ENCODE measurements around the gene PPP1R13L. TPM values are rescaled to one million over a fixed set of nuclear protein-coding genes. Genes with fewer than 3 reads are reported as not detected.

The PPP1R13L gene
- polyA plus RNA-seq, 1 donor from 2014 or later = not detected

DNA sequence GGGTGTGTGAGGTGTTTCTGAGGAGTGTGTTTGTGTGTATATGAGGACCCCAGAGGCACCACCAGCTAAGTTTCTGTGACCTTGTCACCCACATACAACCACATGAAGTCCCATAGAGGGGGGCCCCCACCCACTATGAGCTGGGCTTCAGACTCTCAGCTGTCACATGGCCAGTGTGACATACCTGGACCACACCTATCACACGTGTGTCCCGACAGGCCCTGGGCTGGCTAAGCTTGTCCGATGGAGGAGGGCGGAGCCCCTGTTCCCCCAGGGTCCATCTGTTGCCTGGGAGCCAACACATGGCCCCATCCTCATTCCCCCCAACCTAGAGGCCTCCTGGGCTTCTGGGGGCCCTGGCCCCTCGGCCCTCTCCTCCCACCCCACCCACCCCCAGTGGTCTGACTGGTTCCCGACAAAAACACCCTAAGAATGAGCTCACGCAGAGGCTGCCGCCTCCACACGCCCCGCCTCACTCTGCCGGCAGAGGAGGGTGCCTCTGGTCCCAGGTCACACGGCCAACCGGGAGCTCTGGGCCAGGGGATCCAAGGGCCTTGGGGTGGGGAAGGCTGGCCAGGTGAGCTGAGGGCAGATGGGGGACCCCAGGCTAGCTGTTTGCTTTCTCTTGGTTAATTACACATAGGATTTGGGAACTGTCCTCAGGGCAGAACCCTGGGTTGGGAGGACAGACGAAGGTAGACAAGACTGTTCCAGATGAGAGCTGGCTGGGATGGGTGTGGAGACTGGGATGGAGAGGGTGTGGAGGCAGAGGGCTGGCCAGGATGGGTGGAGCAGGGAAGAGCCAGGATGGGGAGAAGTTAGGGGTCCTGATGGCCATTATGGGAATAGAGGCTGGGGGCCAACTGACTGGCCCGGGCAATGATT, 60.0 kb downstream of the PPP1R13L start:
- Histone ChIP-seq H3K36me3 (ENCODE audit: insufficient read depth, low read length) (no peaks in the 10 kb centered on the region), H3K79me2 (replicated peaks; ENCODE audit: insufficient read depth, low read length) (no peaks in the 10 kb centered on the region), H3K4me3 (ENCODE audit: low read length) (no peak overlapping the region), H3F3A (ENCODE audit: insufficient read depth, low read length, poor library complexity, severe bottlenecking) (no peaks in the 10 kb centered on the region), H3K4me2 (ENCODE audit: low read length) (no peak overlapping the region), H3K27me3 (ENCODE audit: insufficient read depth, low read depth, low read length) (peaks cover 24% of the 10 kb centered on the region), H3K9me2 (ENCODE audit: insufficient read depth, low read length) (no peaks in the 10 kb centered on the region), H3K9me3 (ENCODE audit: low read length) (no peaks in the 10 kb centered on the region), H4K20me1 (ENCODE audit: insufficient read depth) (no peaks in the 10 kb centered on the region), H3K9ac (ENCODE audit: low read length) (no peak overlapping the region), H3K27ac (ENCODE audit: low read length) (no peak overlapping the region), H2AFZ (ENCODE audit: low read depth, low read length) (no peak overlapping the region)
- TF ChIP-seq SMC3 (conservative IDR thresholded peaks at IDR 0.05; ENCODE audit: poor library complexity) (no peak), MXI1 (conservative IDR thresholded peaks at IDR 0.05; ENCODE audit: poor library complexity, severe bottlenecking) (no peak), TAF1 (IDR thresholded peaks at IDR 0.05; ENCODE audit: low read depth) (no peak), EP300 (conservative IDR thresholded peaks at IDR 0.05; ENCODE audit: poor library complexity, severe bottlenecking) (no peak)

DNA sequence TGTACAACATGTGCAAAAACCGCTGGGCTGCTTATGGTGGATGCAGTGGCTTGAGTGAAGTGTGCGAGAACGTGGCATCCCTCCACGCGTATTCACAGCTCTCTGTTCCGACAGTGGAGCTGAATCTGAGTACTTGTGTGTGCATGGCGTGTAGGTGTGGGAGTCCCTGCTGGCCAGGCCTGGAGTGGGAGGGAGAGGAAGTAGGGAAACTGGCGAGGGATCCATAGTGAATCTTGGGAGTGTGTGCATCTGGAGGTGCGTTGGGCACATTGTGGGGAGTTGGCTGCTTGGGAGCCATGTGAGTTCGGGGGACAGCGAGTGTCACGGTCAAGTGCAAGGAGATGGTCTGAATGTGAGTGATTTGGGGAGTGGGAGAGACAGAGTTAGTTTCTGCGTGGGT, 62.0 kb downstream of the PPP1R13L start:
- H3K9me2 ChIP-seq (ENCODE audit: insufficient read depth, low read length) = no peaks in the 10 kb centered on the region
- H3K27me3 ChIP-seq (ENCODE audit: insufficient read depth, low read depth, low read length) = peaks cover 33% of the 10 kb centered on the region
- no peak overlapping the region for H3K4me3 ChIP-seq (ENCODE audit: low read length)
- no peaks in the 10 kb centered on the region for H3K9me3 ChIP-seq (ENCODE audit: low read length)
- no peak overlapping the region for H3K9ac ChIP-seq (ENCODE audit: low read length)
- H4K20me1 ChIP-seq (ENCODE audit: insufficient read depth) = no peaks in the 10 kb centered on the region
- H3K4me2 ChIP-seq (ENCODE audit: low read length) = no peak overlapping the region
- no peaks in the 10 kb centered on the region for H3K79me2 ChIP-seq (replicated peaks; ENCODE audit: insufficient read depth, low read length)
- TF ChIP-seq MXI1 (conservative IDR thresholded peaks at IDR 0.05; ENCODE audit: poor library complexity, severe bottlenecking) = no peak
- no peaks in the 10 kb centered on the region for H3F3A ChIP-seq (ENCODE audit: insufficient read depth, low read length, poor library complexity, severe bottlenecking)
- no peaks in the 10 kb centered on the region for H3K36me3 ChIP-seq (ENCODE audit: insufficient read depth, low read length)
- no peak overlapping the region for H2AFZ ChIP-seq (ENCODE audit: low read depth, low read length)
- H3K27ac ChIP-seq (ENCODE audit: low read length) = no peak overlapping the region

DNA sequence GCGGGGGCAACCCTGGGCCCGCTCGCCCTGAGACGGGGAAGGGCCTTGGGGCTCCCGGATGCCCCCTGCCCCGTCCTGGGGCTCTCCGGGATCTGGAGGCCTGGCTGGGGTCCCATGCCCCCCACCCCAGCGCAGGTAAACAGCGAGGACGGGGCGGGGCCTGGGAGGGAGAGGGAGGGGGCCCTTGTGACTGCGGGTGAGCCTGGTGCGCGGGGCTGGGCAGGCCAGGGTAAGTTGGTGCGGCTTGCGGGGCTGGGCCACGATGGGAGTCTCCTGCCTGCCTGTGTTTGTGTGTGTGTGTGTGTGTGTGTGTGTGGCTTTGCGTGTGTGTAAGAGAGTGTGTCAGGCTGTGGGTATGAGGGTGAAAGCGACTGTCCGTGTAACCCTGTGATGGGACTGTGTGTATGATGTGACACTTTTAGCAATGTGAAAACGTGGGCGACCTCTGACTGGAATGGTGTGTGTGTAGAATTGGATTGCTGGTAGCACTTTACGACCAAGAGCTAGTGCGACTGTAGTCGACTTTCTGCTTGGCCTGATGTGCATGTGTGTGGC, 63.9 kb downstream of the PPP1R13L start:
- Histone ChIP-seq H4K20me1 (ENCODE audit: insufficient read depth) (no peaks in the 10 kb centered on the region), H2AFZ (ENCODE audit: low read depth, low read length) (no peak overlapping the region), H3K9me2 (ENCODE audit: insufficient read depth, low read length) (no peaks in the 10 kb centered on the region), H3K4me3 (ENCODE audit: low read length) (peak overlapping the region; percentile 51), H3K27ac (ENCODE audit: low read length) (no peak overlapping the region), H3K4me2 (ENCODE audit: low read length) (no peak overlapping the region), H3K27me3 (ENCODE audit: insufficient read depth, low read depth, low read length) (peaks cover 33% of the 10 kb centered on the region), H3F3A (ENCODE audit: insufficient read depth, low read length, poor library complexity, severe bottlenecking) (no peaks in the 10 kb centered on the region), H3K9me3 (ENCODE audit: low read length) (no peaks in the 10 kb centered on the region), H3K36me3 (ENCODE audit: insufficient read depth, low read length) (no peaks in the 10 kb centered on the region), H3K9ac (ENCODE audit: low read length) (no peak overlapping the region), H3K79me2 (replicated peaks; ENCODE audit: insufficient read depth, low read length) (no peaks in the 10 kb centered on the region)
- TF ChIP-seq EP300 (conservative IDR thresholded peaks at IDR 0.05; ENCODE audit: poor library complexity, severe bottlenecking) = no peak
- no peak for TF ChIP-seq RAD21 (conservative IDR thresholded peaks at IDR 0.05)
- TF ChIP-seq POLR2AphosphoS5 (IDR thresholded peaks at IDR 0.05) = no peak

DNA sequence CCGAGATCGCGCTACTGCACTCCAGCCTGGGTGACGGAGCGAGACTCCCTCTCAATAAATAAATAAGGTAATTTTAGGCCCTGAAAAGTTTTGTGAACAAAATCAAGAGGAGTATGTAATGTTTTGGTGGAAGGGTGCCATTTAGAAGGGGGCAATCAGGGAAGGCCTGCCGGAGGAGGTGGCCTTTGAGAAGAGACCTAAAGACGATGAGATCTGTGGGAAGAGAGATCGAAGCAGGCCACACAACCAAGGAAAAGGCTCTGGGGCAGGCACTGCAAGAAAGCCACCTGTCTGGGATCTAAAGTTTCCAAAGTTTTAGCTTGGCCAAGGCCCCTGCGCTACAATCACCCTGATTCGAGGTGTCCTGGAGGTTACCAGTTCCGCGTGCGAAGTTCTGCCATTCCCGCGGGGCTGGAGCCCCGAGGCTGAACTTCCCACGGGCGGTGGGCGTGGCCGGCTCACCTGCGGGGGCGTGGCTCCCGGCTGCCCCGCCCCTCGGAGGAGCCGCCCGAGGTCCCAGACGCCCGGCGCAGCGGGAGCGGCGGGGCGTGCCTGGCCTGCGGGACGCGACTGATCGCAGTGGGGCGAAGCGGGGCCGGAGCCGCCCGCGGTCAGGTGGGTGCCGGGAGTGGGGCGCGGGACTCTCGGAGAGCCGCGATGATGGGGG, 64.5 kb downstream of the PPP1R13L start, which contains the start of gene KLC3:
Gene KLC3, plus strand, starts transcription at position 519 of the 667 bp plus-strand sequence. CDS start 4,792 bp downstream, outside the sequence.
- Histone ChIP-seq H3K36me3 (ENCODE audit: insufficient read depth, low read length) (no peaks in the 10 kb centered on the region), H4K20me1 (ENCODE audit: insufficient read depth) (no peaks in the 10 kb centered on the region), H3K27ac (ENCODE audit: low read length) (no peak within 1 kb of the TSS), H3K9ac (ENCODE audit: low read length) (no peak within 1 kb of the TSS), H3F3A (ENCODE audit: insufficient read depth, low read length, poor library complexity, severe bottlenecking) (no peaks in the 10 kb centered on the region), H3K79me2 (replicated peaks; ENCODE audit: insufficient read depth, low read length) (no peaks in the 10 kb centered on the region), H3K9me2 (ENCODE audit: insufficient read depth, low read length) (no peaks in the 10 kb centered on the region), H3K9me3 (ENCODE audit: low read length) (no peaks in the 10 kb centered on the region), H3K27me3 (ENCODE audit: insufficient read depth, low read depth, low read length) (peaks cover 33% of the 10 kb centered on the region), H2AFZ (ENCODE audit: low read depth, low read length) (no peak within 1 kb of the TSS), H3K4me2 (ENCODE audit: low read length) (no peak within 1 kb of the TSS), H3K4me3 (ENCODE audit: low read length) (peak within 1 kb of the TSS; percentile 51)
- TF ChIP-seq, protein P1, sequence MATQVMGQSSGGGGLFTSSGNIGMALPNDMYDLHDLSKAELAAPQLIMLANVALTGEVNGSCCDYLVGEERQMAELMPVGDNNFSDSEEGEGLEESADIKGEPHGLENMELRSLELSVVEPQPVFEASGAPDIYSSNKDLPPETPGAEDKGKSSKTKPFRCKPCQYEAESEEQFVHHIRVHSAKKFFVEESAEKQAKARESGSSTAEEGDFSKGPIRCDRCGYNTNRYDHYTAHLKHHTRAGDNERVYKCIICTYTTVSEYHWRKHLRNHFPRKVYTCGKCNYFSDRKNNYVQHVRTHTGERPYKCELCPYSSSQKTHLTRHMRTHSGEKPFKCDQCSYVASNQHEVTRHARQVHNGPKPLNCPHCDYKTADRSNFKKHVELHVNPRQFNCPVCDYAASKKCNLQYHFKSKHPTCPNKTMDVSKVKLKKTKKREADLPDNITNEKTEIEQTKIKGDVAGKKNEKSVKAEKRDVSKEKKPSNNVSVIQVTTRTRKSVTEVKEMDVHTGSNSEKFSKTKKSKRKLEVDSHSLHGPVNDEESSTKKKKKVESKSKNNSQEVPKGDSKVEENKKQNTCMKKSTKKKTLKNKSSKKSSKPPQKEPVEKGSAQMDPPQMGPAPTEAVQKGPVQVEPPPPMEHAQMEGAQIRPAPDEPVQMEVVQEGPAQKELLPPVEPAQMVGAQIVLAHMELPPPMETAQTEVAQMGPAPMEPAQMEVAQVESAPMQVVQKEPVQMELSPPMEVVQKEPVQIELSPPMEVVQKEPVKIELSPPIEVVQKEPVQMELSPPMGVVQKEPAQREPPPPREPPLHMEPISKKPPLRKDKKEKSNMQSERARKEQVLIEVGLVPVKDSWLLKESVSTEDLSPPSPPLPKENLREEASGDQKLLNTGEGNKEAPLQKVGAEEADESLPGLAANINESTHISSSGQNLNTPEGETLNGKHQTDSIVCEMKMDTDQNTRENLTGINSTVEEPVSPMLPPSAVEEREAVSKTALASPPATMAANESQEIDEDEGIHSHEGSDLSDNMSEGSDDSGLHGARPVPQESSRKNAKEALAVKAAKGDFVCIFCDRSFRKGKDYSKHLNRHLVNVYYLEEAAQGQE (IDR thresholded peaks at IDR 0.05; ENCODE audit: borderline replicate concordance) = no peak
